Stimulated activated CD8-positive, alpha-beta memory T cell treated with anti-CD3 and anti-CD28 coated beads, Interleukin-2, amount 100 ng/mL, for 48 hours (primary cell): ENCODE data around the gene TIPRL.
"Not testable (repeated sequence)": the region's sequence is repeated elsewhere in the genome, so short reads cannot be mapped to it uniquely, and the experiment has no call there.

ENCODE experiments used
- DNase-seq, 2 donors: peaks; one replicate each; pipeline ENCODE4 v3.0.0-alpha.2; 2020; ENCODE audit warnings: low read depth in 2 of 2

The TIPRL gene

DNA sequence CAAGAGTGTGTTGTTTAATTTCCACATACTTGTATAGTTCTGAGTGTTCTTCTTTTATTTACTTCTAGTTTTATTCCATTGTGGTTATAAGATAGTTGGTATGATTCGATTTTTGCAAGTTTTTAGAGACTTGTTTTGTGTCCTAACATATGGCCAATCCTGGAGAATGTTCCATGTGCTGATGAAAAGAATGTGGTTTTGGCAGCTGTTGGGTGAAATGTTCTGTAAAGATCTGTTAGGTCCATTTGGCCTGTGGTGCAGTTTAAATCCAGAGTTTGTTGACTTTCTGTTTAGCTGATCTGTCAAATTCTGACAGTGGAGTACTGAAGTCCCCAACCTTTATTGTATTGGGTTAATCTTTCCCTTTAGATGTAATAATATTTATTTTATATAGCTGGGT lies 19.5 kb upstream of the TIPRL start:
- DNase-seq: no peak

DNA sequence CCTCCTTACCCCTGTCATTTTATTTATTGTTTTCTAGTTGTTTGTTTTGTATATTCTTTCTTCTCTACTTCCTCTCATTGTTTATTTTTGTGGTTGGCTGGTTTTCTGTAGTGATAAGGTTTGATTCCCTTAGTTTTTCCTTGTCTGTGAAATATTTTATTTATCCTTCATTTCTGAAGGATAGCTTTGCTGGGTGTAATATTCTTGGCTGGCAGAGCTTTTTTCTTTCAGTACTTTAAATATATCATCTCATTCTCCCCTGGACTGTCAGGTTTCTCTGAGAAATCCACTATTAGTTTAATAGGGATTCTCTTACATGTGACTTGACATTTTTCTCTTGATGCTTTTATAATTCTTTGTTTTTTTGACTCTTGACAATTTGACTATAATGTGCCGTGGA lies 18.8 kb upstream of the TIPRL start:
- no peak for DNase-seq

DNA sequence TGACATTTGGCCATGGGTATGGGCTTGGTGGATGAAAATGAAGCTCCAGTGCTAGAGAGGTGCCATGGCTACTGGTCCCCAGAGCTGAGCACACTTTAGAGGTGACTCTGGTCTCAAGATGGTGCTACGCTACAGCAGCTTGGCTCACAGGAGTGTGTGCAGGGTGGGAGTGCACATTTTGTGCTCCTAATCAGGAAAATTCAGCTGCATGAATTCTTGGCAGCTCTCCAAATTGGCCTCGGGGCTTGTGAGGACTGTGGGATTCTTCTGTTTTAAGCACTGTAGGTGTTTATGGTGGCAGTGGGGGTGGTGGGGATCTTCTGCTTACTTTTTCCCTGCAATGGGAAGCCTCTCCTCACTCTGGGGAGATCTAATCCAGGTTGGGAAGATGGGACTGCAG lies 17.3 kb upstream of the TIPRL start:
- no peak for DNase-seq

DNA sequence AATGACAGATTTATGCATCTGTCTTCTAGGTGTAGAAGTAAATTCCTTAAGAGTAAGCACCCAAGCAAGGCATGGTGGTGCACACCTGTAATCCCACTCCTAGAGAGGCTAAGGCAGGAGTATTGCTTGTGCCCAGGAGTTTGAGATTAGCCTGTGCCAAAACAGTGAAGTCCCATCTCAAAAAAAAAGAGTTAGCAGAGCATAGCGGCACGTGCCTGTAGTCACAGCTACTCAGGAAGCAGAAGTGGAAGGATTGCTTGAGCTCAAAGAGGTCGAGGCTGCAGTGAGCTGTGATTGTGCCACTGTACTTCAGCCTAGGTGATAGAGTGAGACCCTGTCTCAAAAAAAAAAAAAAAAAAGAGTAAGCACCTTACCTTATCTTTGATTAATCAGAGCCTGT lies 15.1 kb upstream of the TIPRL start:
- no peak for DNase-seq

DNA sequence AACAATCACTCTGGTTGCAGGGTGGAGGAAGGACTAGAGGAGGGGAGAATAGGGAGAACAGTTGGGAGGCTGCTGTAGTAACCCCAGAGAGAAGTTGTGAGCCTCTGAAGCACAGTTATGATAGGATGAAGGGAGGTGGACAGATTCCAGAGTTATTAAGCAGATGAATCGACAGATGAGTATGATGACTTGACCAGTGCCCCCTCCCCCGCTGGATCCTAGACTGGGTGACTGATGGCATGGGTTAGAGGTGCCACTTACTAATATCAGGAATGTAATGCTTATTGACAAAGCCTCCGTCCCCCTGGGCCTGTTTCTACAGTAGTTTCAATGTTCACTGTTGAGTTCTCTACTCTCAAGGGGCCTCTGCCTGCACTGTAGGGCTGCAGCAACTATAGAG lies 14.0 kb upstream of the TIPRL start:
- DNase-seq: no peak

DNA sequence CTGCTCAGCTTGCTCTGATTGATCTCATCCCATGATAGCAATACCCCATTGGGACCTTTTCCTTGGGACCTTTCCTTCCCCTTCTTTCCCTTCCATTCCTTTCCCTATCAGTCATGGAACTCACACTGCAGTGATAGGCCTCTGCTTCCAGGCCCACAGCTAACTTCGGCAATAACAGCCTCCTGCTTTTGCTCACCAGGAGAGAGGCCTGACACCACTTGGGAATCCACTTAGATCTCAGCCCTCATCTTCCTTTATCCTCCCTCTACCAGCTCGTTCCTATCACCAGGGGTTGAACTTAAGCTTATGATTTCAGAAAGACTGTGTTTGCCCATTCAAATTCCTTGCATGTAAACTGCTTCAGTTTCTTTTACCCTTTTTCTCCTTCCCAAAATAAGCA lies 11.0 kb upstream of the TIPRL start:
- no peak for DNase-seq

DNA sequence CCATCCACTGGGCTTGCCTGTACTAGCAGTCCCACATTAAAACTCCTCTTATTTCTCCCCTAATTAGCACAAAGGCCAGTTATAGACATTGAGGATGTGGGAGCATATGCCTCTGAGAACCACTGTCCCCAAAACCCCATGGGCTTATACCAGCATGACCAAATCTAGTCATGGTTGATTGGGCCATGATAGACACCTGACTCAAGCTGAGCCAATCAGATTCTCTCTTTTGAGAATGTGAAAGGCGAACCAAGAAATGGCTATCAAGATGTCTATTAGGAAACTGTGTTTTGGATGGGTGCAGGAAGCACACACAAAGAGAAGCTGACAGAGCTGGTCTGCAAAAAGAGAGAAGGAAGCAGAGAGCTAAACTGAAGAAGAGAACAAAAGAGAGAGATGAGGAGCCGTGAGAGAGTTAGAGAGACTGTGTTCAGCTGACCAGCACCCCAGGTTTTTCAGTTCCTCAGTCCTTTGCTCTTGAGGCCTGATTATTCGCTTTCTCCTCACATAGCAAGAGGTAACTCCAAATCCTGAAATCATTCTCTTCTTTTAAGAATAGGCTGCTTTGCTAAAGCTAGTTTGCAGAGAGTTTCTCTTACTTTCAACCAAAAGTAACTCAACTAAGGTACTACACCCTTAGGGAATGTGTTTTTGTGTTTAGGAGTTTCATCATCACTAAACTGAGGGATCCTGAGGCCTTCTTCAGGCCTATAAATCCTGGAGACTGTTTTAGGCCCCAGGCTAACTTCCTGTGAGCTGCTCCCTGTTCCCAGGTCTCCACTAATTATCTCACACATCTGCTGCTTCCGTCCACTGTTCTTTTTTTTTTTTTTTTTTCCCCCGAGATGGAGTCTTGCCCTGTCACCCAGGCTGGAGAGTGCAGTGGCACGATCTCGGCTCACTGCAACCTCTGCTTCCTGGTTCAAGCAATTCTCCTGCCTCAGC lies 7.9 kb upstream of the TIPRL start:
- DNase-seq: no peak

DNA sequence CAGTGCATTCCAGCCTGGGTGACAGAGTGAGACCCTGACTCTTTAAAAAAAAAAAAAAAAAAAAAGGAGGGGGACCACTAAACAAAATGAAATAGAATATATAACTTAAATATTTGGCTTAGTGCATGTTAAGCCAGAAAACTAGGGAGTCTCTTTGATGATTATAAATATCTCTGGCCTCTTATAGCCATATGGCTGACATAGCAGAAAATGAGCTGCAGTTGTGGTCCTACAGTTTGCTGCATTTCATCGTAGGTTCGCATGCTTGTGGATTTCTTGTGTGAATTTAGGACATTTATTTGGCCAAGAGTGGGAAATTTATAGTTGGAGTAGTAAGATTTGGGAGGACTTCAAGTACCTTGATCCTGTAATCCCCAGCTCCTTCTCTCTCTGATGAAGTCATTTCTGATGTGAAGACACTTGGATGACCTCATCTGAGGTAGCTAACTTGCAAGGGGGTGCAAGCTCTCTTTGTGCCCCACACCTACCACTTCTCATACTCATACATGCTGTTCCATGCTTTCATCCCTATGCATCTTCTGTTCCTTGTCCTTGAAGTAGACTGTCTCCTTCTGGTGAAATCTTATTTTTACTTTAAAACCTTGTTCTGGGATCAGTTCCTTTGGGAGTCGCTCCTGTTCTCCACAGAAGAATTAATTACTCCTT lies 6.4 kb upstream of the TIPRL start:
- DNase-seq: no peak

DNA sequence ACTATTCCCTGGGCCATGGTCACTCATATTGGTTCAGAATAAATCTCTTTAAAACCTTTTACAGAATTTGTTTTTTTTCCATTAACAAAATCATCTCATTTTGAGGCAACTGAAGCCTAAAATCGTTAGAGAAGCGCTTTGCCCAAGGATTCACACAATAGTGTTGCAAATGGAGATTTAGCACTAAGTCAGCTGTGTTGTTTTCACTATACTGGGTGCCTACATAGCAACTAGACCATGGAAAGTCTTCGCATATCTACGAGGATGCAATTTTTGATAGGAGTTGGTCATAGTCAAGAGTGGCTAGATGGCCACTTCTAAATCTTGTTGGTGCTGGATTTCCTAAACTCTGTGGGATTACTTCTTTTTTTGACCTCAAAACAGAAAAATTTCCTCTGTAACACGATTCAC lies 530 bp upstream of the TIPRL start:
- DNase-seq: no peak

DNA sequence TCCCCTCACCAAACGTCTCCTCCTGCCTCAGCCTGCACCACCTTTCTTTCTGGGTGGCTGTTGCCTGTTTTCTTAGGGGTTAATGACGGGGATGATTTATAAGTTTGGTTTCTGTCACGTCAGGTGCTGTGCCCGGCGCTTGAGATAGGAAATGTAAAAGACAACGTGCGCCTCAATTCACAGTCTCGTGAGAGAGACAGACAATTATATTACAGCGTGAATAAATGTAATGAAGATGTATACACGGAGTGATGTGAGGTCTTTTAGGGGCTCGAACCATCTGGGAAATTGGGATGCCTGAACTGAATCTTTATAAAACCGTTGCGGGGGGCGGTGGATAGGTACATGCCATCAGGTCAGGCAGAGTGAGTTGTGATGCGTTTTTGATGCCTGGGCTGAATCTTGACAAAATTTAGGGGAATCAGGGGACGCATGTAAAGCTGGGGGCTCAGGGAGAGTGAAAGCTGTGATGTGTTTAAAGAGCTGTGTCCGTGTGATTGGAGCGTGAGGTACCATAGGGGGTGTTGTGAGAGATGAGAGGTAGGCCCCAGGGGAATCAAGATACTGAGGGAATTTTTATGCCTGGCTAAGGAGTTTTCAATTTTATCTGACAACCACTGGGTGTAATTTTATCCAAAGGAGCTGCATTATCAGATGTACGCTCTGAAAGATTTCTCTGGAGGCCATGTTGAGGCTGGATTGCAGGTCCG lies 831 bp downstream of the TIPRL start:
- no peak for DNase-seq

DNA sequence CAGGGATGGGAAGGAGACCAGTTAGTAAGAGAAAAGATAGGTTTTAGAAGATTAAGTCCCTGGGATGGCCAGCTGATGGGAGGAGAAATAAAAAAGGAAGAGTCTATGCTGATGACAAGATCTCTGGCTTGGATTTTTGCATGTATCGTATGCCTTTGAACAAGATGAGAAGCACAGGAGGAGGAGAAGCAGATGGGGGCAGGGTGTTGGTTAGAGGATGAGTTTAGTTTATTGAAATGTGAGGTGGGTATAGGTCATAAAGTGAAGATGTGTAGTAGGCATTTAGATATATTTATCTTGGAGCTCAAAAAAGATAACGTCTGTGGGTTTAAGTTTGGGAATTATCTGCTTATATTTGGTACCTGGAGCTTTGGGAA lies 1.4 kb downstream of the TIPRL start:
- DNase-seq: no peak

DNA sequence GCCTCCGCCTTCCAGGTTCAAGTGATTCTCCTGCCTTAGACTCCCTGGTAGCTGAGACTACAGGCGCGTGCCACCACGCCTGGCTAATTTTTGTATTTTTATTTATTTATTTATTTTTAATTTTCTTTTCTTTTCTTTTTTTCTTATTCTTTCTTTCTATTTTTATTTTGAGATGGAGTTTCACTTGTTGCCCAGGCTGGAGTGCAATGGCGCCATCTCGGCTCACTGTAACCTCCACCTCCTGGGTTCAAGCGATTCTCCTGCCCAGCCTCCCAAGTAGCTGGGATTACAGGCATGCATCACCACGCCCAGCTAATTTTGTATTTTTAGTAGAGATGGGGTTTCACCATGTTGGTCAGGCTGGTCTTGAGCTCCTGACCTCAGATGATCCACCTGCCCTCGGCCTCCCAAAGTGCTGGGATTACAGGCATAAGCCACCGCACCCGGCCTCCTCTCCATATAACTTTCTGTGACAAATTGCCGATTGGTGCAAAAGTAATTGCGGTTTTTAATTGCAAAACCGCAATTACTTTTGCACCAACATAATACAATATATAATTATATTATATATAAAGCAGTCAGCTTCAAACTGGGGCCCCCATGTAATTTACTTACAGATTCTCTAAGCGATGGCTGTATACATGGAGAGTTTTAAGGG lies 2.4 kb downstream of the TIPRL start:
- DNase-seq: not testable (repeated sequence)

DNA sequence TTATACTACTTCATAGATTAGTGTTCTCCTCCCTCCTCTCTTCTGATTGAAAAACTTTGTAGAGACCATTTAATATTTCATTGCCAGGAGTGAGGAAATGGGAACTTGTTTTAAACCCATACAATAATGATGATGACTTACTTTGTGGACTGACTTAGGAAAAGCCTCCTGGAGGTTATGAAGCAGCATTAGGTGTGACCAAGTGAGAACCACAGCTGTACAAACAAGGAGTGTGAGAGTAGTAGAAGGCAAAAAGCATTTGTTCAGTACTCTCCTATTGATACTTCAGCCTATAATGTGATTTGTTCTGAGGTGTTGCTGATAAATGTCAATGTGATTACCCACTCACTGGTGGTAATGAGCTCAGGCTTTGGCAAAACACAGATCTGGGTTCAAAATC lies 8.4 kb downstream of the TIPRL start:
- DNase-seq: no peak

DNA sequence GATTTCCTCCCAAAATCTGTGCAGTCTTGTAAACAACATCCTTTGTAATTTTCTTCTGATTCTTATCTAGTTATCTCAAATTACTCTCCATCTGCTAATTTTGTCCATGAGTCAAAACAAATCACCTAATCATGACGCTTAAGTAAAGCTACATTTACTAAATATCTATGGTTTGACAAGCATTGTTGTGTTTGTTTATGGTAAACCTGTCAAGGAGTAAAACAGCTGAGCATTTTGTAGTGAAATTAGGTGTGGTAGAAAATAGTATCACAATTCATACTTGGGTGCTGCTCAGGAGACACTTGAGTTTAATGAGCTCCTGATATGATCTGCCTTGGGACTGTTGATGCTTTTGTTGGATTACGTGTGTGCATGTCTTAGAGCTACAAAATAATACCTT lies 11.6 kb downstream of the TIPRL start:
- DNase-seq: no peak

DNA sequence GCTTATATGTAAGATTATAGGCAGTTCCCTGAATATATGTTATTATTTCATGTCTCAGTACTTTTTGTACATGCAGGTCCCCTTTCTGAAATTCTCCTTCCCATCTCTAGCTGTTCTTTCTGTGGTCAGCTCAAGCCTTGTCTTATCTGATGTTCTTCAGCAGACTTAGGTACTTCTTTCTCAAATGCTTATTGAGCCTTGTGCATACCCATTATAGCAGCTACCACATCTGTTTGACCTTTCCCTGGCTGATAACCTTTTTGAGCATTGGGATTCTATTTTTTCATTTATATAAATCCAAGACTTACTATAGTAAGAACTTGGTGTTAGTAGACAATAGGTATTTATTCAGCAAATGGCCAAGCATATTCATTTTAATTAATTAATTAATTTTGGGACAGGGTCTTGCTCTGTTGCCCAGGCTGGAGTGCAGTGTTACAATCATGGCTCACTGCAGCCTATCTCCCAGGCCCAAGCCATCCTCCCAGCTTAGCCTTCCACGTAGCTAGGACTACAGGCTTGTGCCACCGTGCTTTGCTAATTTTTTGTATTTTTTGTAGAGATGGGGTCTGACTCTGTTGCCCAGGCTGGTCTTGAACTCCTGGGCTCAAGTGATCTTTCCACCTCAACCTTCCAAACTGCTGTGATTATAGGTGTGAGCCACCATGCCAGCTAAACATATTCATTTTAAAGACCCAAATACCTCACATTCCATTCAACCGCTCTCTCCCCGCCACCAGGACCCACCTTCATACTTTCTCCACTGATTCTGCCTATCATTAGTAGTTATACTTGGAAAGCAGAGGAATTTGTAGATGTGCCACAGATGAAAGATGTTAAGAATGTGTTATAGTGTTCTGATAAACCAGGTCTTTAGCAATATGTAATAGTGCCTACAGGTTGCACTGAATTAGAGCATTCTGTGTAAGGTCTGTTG lies 16.7 kb downstream of the TIPRL start:
- no peak for DNase-seq

DNA sequence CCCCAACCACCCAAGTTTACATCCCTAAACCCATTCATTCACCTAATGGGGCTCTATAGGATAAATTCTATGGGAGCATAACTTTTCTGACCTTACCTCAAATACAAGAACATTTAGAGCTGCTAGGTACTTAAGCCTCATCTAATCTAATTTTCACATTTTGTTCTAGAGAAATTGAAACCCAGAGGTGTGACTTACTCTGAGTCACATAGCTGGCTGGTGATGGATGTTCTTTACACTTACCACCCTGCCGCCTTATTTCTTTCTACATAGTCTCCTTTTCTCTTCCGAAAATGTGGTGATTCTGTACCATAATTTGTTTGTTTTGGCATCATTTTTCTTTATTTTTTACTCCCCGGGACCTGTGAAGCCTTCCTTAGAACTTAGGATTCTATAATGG lies 20.3 kb downstream of the TIPRL start:
- no peak for DNase-seq

DNA sequence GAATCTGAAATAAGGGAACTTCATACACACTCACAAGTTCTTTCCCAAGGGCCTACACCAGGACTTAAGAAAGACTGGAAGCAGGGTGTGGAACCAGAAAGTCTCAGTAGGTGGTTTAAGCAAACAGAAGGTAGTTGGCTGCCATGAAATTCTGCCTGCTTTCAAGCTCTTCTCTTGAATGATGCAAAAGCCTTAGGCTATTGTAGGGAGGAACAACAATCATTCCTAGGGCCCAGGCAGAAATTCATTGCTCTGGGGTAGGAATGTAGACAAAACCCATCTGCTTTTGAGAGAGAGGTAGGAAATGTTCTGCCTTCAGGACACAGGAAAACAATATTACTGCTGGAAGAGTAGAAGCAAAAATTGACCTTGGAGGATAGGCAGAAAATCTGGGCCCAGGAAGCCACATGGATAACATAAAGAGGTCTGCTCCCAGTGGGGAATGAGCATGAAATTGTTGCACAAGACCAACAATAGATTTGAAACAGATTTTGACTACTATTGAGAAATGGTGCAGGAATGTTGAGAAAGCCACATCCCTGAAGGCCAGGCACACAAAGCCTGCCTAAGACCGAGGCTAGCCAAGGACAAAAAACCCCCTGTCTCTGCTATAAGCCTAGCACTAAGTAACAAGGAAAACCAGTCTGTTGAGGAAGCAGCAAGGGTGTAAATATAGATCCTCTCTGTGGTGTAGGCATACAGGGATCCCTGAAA lies 24.3 kb downstream of the TIPRL start:
- no peak for DNase-seq

DNA sequence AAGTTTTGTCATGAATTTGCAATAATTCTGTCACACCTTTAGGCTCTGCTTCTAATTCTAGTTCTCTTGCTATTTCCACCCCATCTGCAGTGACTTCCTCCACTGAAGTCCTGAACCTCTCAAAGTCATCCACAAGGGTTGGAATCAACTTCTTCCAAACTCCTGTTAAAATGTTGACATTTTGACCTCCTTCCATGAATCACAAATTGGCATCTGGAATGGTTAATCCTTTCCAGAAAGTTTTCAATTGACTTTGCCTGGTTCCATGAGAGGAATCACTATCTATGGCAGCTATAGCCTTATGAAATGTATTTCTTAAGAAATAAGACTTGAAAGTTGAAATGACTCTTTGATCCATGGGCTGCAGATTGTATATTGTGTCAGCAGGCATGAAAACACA lies 27.3 kb downstream of the TIPRL start:
- no peak for DNase-seq

DNA sequence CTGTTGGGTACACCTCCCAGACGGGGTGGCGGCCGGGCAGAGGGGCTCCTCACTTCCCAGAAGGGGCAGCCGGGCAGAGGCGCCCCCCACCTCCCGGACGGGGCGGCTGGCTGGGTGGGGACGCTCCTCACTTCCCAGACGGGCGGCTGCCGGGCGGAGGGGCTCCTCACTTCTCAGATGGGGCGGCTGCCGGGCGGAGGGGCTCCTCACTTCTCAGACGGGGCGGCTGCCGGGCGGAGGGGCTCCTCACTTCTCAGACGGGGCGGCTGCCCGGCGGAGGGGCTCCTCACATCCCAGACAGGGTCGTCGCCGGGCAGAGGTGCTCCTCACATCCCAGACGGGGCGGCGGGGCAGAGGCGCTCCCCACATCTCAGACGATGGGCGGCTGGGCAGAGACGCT lies 28.9 kb downstream of the TIPRL start:
- not testable (repeated sequence) for DNase-seq

DNA sequence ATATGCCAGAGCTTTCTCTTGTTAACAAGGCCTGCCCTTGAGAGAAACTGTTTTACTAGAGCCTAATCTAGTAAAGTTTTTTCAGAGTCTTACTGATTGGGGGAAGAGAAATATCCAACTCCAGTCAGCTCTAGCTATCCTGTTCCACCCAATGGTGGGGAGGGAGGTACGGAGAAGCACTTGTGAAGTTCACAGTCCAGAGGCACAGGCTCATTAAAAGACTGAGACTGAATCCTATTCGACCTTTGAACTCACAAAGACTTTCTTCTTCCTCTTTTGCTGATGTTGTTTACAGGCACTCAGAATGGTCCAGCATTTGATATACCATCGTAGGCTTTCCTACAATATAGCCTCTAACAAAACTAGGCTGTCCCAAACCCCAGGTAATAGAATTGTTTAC lies 31.6 kb downstream of the TIPRL start:
- DNase-seq: no peak
